A673 (cell line): ENCODE data around the gene POLR3A. TPM values are rescaled to one million over a fixed set of nuclear protein-coding genes. Genes with fewer than 3 reads are reported as not detected.
A peak's percentile ranks its signal among the peaks of the same experiment; 100 is the strongest.

Experiments used
- BruUV-seq: library from RNA; stranded (reverse); fragments of 400-500 nt; replicated peaks from 2 replicates; lab custom pipeline; 2021; lab: Mats Ljungman, UMichigan
- CTCF ChIA-PET: fragments of 300-600 bp; sonication (Branson Sonifier 250); formaldehyde crosslinking; loops from one replicate; lab custom pipeline; 2022; ENCODE audit warnings: antibody characterized with exemption; lab: Charles Lee
- POLR2A ChIA-PET: fragments of 300-600 bp; sonication (Branson Sonifier 250); formaldehyde crosslinking; loops from one replicate; lab custom pipeline; 2022; ENCODE audit warnings: antibody characterized with exemption; ENCODE audit not compliant: low non-redundant PET; lab: Charles Lee
- DNase-seq: peaks from one replicate; pipeline ENCODE4 v3.0.0-alpha.2; 2015; ENCODE audit warnings: low spot score
- H3K27ac ChIP-seq: fragments of 200-600 bp; sonication (generic); 2 replicates; pipeline ENCODE4 v1.5.1; 2016; ENCODE audit warnings: mixed run types, low read depth, mild to moderate bottlenecking, mixed read lengths, antibody characterized with exemption, low read length; ENCODE audit not compliant: poor library complexity, severe bottlenecking
- H3K27me3 ChIP-seq: fragments of 200-600 bp; sonication (generic); replicated peaks from 2 replicates; pipeline ENCODE4 v1.6.1; 2017; ENCODE audit warnings: mixed run types, low read depth, mild to moderate bottlenecking, mixed read lengths, antibody characterized with exemption, low read length; ENCODE audit not compliant: insufficient read depth, poor library complexity
- H3K36me3 ChIP-seq: fragments of 200-600 bp; sonication (generic); 2 replicates; pipeline ENCODE4 v1.6.1; 2016; ENCODE audit warnings: mixed run types, mild to moderate bottlenecking, mixed read lengths, antibody characterized with exemption, low read length; ENCODE audit not compliant: insufficient read depth, poor library complexity, severe bottlenecking
- H3K4me1 ChIP-seq: fragments of 200-600 bp; sonication (generic); 2 replicates; pipeline ENCODE4 v1.6.1; 2017; ENCODE audit warnings: mixed run types, mild to moderate bottlenecking, mixed read lengths, antibody characterized with exemption, low read length; ENCODE audit not compliant: insufficient read depth, poor library complexity, severe bottlenecking
- H3K4me3 ChIP-seq: fragments of 200-600 bp; sonication (generic); 2 replicates; pipeline ENCODE4 v1.5.1; 2016; ENCODE audit warnings: low read depth, mixed run types, mild to moderate bottlenecking, mixed read lengths, low read length; ENCODE audit not compliant: poor library complexity, severe bottlenecking
- H3K9me3 ChIP-seq: fragments of 200-600 bp; sonication (generic); 2 replicates; pipeline ENCODE4 v1.6.1; 2016; ENCODE audit warnings: mixed run types, low read depth, mild to moderate bottlenecking, mixed read lengths, antibody characterized with exemption, low read length; ENCODE audit not compliant: poor library complexity, severe bottlenecking
- CTCF ChIP-seq: fragments of 300-800, 200-600 bp; sonication (generic); conservative IDR thresholded peaks from 2 replicates; pipeline ENCODE4 v1.5.1; 2017; ENCODE audit warnings: low read depth, mild to moderate bottlenecking, antibody characterized with exemption, low read length, moderate library complexity, mixed read lengths
- EZH2 ChIP-seq: fragments of 200-600 bp; sonication (generic); IDR thresholded peaks from 2 replicates; pipeline ENCODE4 v1.6.1; 2017; ENCODE audit warnings: borderline replicate concordance, low read depth, mild to moderate bottlenecking, mixed read lengths, antibody characterized with exemption, low read length; ENCODE audit not compliant: poor library complexity, severe bottlenecking
- intact Hi-C: fragments of 100-400 bp; cut with micrococcal nuclease; formaldehyde crosslinking; loops from one replicate; pipeline ENCODE4 v1.10.0; 2022; ENCODE audit not compliant: unreplicated experiment
- total RNA-seq: library from RNA; stranded (reverse); gene quantifications from 2 replicates; pipeline ENCODE4 v1.2.3, GENCODE V29; 2021

POLR3A gene
- total RNA-seq, 1 experiment from 2014 or later: 27.8 TPM

- DNase-seq: peak; percentile 81
- no peak overlapping the region for H3K4me3 ChIP-seq
- intact Hi-C loops: no loop called here
- no peak overlapping the region for H3K27ac ChIP-seq
- ChIA-PET POLR2A (no interaction called here), CTCF (no interaction called here)
- no peak for TF ChIP-seq EZH2
- TF ChIP-seq CTCF: no peak
- H3K9me3 ChIP-seq: no peaks in the 10 kb centered on the region
- no peaks in the 10 kb centered on the region for H3K4me1 ChIP-seq
- BruUV-seq: no TSS peak
- no peaks in the 10 kb centered on the region for H3K27me3 ChIP-seq
- H3K36me3 ChIP-seq: no peaks in the 10 kb centered on the region
These were observed 86.0 kb downstream of the POLR3A start for GRCh38 chr10:77943121-77943901.

- intact Hi-C loops: no loop called here
- no TSS peak for BruUV-seq
- Histone ChIP-seq H3K27ac (no peak overlapping the region), H3K27me3 (no peaks in the 10 kb centered on the region), H3K4me3 (no peak overlapping the region), H3K4me1 (no peaks in the 10 kb centered on the region), H3K36me3 (no peaks in the 10 kb centered on the region), H3K9me3 (no peaks in the 10 kb centered on the region)
- ChIA-PET POLR2A (no interaction called here), CTCF (no interaction called here)
- DNase-seq: no peak
- TF ChIP-seq CTCF: no peak
- no peak for TF ChIP-seq EZH2
These were observed 87.5 kb downstream of the POLR3A start for GRCh38 chr10:77941790-77942189.

GRCh38 chr10:77940627-77941026 lies 88.7 kb downstream of the POLR3A start:
- no peaks in the 10 kb centered on the region for H3K27me3 ChIP-seq
- no peak for DNase-seq
- no peak overlapping the region for H3K27ac ChIP-seq
- CTCF ChIA-PET: no interaction called here
- TF ChIP-seq CTCF: no peak
- no peak for TF ChIP-seq EZH2
- H3K4me1 ChIP-seq: no peaks in the 10 kb centered on the region
- intact Hi-C loops: no loop called here
- H3K9me3 ChIP-seq: no peaks in the 10 kb centered on the region
- no TSS peak for BruUV-seq
- no peaks in the 10 kb centered on the region for H3K36me3 ChIP-seq
- POLR2A ChIA-PET: no interaction called here
- H3K4me3 ChIP-seq: no peak overlapping the region
